Neuron (in vitro differentiated cells): ENCODE measurements around the gene SSR2.

Experiments
- H2AFZ ChIP-seq: one replicate; pipeline ENCODE4 v1.6.1; 2013; ENCODE audit warnings: low read depth, mild to moderate bottlenecking, inconsistent platforms, low read length, moderate library complexity
- H3K27me3 ChIP-seq: one replicate; pipeline ENCODE4 v1.6.1; 2013; ENCODE audit warnings: low read length; ENCODE audit not compliant: insufficient read depth
- H3K36me3 ChIP-seq: one replicate; pipeline ENCODE4 v1.6.1; 2013; ENCODE audit warnings: low read length; ENCODE audit not compliant: insufficient read depth
- H3K4me1 ChIP-seq: one replicate; pipeline ENCODE4 v1.6.1; 2013; ENCODE audit warnings: low read length; ENCODE audit not compliant: insufficient read depth
- H3K4me3 ChIP-seq: 2 replicates; pipeline ENCODE4 v1.5.1; 2013; ENCODE audit warnings: mild to moderate bottlenecking, low read length, moderate library complexity
- H3K9me3 ChIP-seq: one replicate; pipeline ENCODE4 v1.6.1; 2013; ENCODE audit warnings: low read length

The SSR2 gene

GRCh38 chr1:156020293-156021092 is at the start of gene SSR2:
SSR2 (minus strand) TSS chr1:156020951; CDS start chr1:156020167, 784 bp downstream.
- no peaks in the 10 kb centered on the region for H3K9me3 ChIP-seq
- H2AFZ ChIP-seq = peak within 1 kb of the TSS; percentile 92
- H3K36me3 ChIP-seq = peaks cover 33% of the 10 kb centered on the region
- H3K4me1 ChIP-seq = peaks cover 12% of the 10 kb centered on the region
- no peaks in the 10 kb centered on the region for H3K27me3 ChIP-seq
- peak within 1 kb of the TSS; percentile 94 for H3K4me3 ChIP-seq

GRCh38 chr1:156070548-156070947 is 49.8 kb upstream of the SSR2 start:
- Histone ChIP-seq H3K27me3 (no peaks in the 10 kb centered on the region), H3K4me3 (no peak overlapping the region), H3K9me3 (no peaks in the 10 kb centered on the region), H3K36me3 (peaks cover 22% of the 10 kb centered on the region), H2AFZ (no peak overlapping the region), H3K4me1 (peaks cover 19% of the 10 kb centered on the region)

GRCh38 chr1:156069490-156070455 is 49.0 kb upstream of the SSR2 start:
- no peaks in the 10 kb centered on the region for H3K27me3 ChIP-seq
- H3K36me3 ChIP-seq = peaks cover 15% of the 10 kb centered on the region
- no peak overlapping the region for H3K4me3 ChIP-seq
- peaks cover 11% of the 10 kb centered on the region for H3K4me1 ChIP-seq
- no peak overlapping the region for H2AFZ ChIP-seq
- no peaks in the 10 kb centered on the region for H3K9me3 ChIP-seq

GRCh38 chr1:156067262-156067661 is 46.5 kb upstream of the SSR2 start:
- no peak overlapping the region for H3K4me3 ChIP-seq
- no peaks in the 10 kb centered on the region for H3K27me3 ChIP-seq
- H3K36me3 ChIP-seq = no peaks in the 10 kb centered on the region
- H3K4me1 ChIP-seq = no peaks in the 10 kb centered on the region
- H3K9me3 ChIP-seq = no peaks in the 10 kb centered on the region
- H2AFZ ChIP-seq = no peak overlapping the region

GRCh38 chr1:156065871-156066270 is 45.1 kb upstream of the SSR2 start:
- H3K9me3 ChIP-seq = no peaks in the 10 kb centered on the region
- H3K4me3 ChIP-seq = no peak overlapping the region
- H3K36me3 ChIP-seq = no peaks in the 10 kb centered on the region
- no peaks in the 10 kb centered on the region for H3K27me3 ChIP-seq
- H3K4me1 ChIP-seq = peaks cover 8% of the 10 kb centered on the region
- H2AFZ ChIP-seq = no peak overlapping the region

- H3K36me3 ChIP-seq = no peaks in the 10 kb centered on the region
- H3K4me1 ChIP-seq = peaks cover 8% of the 10 kb centered on the region
- H3K27me3 ChIP-seq = no peaks in the 10 kb centered on the region
- H3K4me3 ChIP-seq = no peak overlapping the region
- H3K9me3 ChIP-seq = no peaks in the 10 kb centered on the region
- H2AFZ ChIP-seq = no peak overlapping the region
Observed at GRCh38 chr1:156065212-156065611, 44.5 kb upstream of the SSR2 start.

- Histone ChIP-seq H3K4me3 (no peak overlapping the region), H3K27me3 (no peaks in the 10 kb centered on the region), H3K9me3 (no peaks in the 10 kb centered on the region), H2AFZ (no peak overlapping the region), H3K4me1 (peaks cover 8% of the 10 kb centered on the region), H3K36me3 (no peaks in the 10 kb centered on the region)
Observed at GRCh38 chr1:156064615-156065014, 43.9 kb upstream of the SSR2 start.

GRCh38 chr1:156063997-156064285 is 43.2 kb upstream of the SSR2 start:
- Histone ChIP-seq H3K9me3 (no peaks in the 10 kb centered on the region), H3K4me1 (peaks cover 8% of the 10 kb centered on the region), H3K36me3 (no peaks in the 10 kb centered on the region), H3K4me3 (no peak overlapping the region), H3K27me3 (no peaks in the 10 kb centered on the region), H2AFZ (no peak overlapping the region)

GRCh38 chr1:156062189-156062588 is 41.4 kb upstream of the SSR2 start:
- Histone ChIP-seq H3K9me3 (no peaks in the 10 kb centered on the region), H3K4me3 (no peak overlapping the region), H3K4me1 (peaks cover 8% of the 10 kb centered on the region), H2AFZ (no peak overlapping the region), H3K36me3 (peaks cover 7% of the 10 kb centered on the region), H3K27me3 (no peaks in the 10 kb centered on the region)

- no peak within 1 kb of the TSS for H2AFZ ChIP-seq
- no peak within 1 kb of the TSS for H3K4me3 ChIP-seq
- H3K9me3 ChIP-seq = no peaks in the 10 kb centered on the region
- peaks cover 7% of the 10 kb centered on the region for H3K36me3 ChIP-seq
- H3K27me3 ChIP-seq = no peaks in the 10 kb centered on the region
- H3K4me1 ChIP-seq = peaks cover 8% of the 10 kb centered on the region
Observed at GRCh38 chr1:156060937-156061636, 40.3 kb upstream of the SSR2 start, which contains the start of gene RAB25. RAB25 (plus strand) TSS chr1:156061160; CDS start chr1:156061401, 241 bp downstream.

GRCh38 chr1:156056326-156056849 is 35.6 kb upstream of the SSR2 start:
- Histone ChIP-seq H3K9me3 (no peaks in the 10 kb centered on the region), H3K4me1 (peaks cover 15% of the 10 kb centered on the region), H3K27me3 (no peaks in the 10 kb centered on the region), H2AFZ (no peak overlapping the region), H3K36me3 (peaks cover 7% of the 10 kb centered on the region), H3K4me3 (no peak overlapping the region)

GRCh38 chr1:156055281-156056048 is 34.7 kb upstream of the SSR2 start:
- Histone ChIP-seq H3K4me1 (peaks cover 10% of the 10 kb centered on the region), H3K9me3 (no peaks in the 10 kb centered on the region), H3K36me3 (peaks cover 14% of the 10 kb centered on the region), H3K4me3 (peak overlapping the region; percentile 78), H2AFZ (peak overlapping the region; percentile 78), H3K27me3 (no peaks in the 10 kb centered on the region)
